Activated CD8-positive, alpha-beta memory T cell treated with anti-CD3 and anti-CD28 coated beads, Interleukin-2, amount 50 U/mL, for 24 hours (primary cell): ENCODE results near the gene ADAMTS17.

Source experiments
- DNase-seq: peaks from one replicate; pipeline ENCODE4 v3.0.0-alpha.2; 2020; ENCODE audit errors: extremely low read depth

Gene ADAMTS17

DNA sequence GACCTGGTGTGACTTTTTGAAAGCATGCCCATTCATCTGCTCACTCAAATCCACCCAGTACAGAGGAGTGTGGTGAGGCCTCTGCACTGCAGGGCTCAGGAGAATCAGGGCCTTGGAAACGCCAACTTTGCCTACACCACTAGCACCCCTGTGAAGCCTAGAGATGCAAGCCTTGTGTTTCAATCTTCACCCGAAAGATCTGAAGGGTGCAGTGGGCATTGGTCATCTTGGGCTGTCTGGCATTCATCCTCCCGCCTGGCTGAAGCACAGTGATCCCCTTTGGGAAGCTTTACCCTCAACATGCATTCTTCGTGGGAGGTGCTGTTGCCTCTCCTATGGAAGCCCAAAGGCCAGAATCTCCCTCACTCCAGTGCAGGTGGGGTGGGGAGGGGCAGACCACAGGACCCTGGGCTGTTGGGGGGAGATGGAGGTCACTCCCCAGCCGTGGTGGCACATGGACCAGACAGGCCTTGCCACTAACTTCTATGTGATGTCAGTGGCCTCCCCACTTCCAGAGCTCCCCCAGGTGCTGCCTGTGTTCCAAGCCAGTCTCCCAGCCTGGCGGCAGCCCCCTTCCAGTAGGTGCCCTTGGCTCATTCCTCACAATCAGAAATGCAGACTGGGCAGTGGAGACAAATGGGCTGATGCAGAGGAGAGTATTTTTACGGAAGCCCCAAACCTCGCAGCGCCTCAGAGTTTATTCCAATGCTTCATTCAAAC is 92.5 kb downstream of the ADAMTS17 start:
- DNase-seq = no peak

DNA sequence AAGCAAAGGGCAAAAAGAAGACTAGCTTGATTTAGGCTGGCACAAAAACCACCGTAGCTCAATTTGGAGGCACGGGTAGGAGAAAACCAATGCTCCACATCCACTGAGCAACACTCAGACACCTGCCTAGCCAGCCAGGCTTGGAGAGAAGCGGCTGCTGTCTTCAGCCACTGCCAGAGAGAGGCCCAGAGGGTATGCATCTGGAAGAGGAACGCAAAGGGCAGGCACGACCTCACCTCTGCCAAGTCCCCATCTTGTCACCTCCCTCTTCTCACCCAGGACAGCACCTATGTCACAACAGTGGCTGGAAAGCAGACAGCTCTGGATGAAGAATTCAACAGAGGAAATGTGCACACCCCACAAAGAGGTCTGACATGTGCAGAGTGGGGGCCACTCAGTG is 93.5 kb downstream of the ADAMTS17 start:
- DNase-seq = no peak

- DNase-seq = no peak
Measured at GRCh38 chr15:100247228-100248225, 94.2 kb downstream of the ADAMTS17 start.

GRCh38 chr15:100245855-100246254 is 95.9 kb downstream of the ADAMTS17 start:
- no peak for DNase-seq

- DNase-seq = no peak
Measured at GRCh38 chr15:100245487-100245820, 96.3 kb downstream of the ADAMTS17 start.

DNA sequence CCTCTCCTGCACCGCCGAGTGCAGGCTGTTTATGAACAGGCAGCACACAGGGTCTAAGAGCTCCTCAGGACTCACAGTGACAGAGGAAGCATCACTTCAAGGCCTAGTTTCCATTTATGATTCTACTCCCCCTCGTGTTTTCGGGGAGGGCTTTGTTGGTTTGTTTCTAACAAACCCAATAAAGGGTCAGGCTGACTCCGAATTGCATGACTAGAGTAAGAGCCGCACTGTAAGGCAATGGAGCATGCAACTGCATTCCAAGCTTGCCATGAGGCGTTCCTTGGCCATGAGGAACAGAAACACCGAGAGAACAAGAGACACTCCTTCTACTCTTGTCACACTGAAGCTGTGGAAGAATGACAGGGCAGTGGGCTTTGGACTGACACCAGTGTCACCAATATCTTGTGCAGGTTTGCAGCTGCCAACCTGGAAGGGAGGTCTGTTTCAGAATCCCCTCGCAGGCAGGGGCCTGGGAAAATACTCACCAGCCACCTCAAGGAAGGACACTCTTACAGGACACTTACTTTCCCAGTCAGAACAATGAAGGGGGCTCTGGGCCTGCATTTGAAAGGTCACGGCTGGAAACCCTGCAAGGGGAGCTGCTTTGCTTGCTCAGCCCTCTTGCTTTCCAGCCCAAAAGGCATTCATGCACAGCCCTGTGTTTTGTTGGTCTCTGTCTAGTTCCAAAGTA is 96.8 kb downstream of the ADAMTS17 start:
- no peak for DNase-seq

GRCh38 chr15:100242989-100243388 is 98.8 kb downstream of the ADAMTS17 start:
- no peak for DNase-seq

DNA sequence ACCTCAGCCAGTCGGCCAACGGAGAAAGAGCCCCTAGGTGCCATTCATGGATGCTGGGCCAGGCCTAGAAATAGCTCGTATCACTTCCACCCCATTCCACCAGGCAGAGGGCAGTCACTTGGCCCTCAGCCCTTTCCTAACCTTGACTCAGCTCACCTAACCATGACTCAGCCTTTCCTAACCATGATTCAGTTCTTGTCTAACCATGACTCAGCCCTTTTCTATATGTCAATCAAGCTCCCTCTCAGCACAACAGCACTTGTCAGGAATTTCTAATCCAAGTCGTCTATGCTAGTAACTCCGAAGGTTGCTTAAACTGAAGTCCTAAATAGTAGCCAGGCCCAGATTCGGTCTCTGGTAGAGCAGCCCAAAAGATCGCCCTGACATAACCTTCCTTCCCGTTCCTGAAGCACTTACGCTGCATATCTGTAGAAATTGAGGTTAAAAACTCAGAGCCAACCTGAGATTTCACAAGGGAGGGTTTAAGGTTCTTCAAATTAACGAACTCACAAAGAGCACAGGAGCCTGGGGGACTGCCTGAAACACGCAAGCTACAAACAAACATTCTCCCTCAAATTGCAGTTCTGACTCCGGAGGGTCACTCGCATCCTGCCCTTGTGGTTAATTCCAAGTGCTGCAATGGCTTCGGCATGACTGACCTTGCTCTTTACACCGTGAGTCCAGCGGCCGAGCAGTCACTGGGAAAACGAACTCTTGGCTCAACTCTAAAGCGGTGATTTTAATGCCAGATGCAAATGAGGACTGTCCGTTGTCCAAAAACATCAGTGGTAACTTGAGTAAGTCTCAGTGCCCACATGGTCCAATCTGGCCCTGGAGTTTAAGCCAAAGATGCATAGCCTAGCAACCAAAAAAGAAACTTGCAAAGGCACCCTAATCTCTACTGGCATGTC is 99.9 kb downstream of the ADAMTS17 start:
- no peak for DNase-seq

DNA sequence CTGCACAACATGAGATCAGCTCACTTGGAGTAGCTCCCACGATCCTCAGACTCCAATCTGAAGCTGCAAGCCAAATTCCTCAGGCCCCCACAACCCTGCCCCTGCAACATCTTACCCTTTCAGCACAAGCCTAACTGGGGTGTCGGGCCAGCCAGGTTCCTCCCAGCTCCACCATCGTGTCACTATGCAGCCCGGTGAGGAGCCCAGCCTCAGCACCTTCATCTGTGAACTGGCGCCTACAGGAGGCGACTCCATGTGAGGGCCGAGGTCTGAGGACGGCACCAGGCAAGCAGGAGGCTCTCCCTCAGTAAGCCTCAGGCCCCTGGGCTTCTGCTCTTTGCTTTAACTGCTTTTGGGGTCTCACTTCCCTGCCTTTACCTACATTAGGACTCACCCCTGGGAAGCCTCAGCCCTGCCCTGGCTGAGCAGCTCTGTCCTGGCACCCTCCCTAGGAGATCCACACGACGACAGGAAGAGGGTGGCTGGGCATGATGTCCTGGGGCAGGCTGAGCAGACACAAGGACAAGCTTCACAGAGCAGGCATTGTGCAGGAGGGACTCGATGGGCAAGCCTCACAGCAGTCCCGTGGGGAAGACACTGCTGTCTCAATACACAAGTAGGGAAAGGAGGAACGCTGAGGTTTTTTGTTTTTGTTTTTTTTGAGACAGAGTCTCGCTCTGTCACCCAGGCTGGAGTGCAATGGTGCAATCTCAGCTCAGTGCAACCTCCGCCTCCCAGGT is 104.6 kb downstream of the ADAMTS17 start:
- no peak for DNase-seq

DNA sequence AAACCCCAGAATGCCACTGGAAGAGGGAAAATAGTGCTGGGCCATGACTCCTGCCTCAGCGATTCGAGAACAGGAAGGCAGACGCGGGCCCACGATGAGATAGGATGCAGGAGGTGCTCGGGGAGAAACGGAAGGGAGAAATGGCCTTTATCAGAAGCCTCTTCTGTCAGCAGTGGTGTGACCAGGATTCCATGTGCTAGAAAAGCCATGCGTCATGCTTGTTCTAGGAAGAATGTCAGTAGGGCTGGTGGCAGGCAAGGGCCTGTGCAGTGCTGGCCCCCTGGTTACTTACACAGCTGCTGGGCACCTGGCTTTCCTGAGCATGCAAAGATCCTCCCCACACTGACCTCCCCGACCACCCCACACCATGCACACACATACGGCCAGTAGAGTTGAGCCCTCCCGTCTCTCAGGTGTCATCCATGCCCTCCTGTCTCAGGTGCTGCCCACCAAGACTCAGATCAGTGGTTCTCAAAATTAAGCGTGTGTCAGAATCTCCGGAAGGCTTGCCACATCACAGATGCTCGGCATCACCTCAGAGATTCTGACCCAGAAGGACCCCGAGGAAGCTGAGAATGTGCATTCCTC is 106.7 kb downstream of the ADAMTS17 start:
- DNase-seq = no peak

GRCh38 chr15:100234158-100235029 is 107.4 kb downstream of the ADAMTS17 start:
- no peak for DNase-seq

GRCh38 chr15:100230784-100231183 is 111.0 kb downstream of the ADAMTS17 start:
- DNase-seq = no peak

- DNase-seq = no peak
Measured at GRCh38 chr15:100229181-100230163, 112.3 kb downstream of the ADAMTS17 start.

DNA sequence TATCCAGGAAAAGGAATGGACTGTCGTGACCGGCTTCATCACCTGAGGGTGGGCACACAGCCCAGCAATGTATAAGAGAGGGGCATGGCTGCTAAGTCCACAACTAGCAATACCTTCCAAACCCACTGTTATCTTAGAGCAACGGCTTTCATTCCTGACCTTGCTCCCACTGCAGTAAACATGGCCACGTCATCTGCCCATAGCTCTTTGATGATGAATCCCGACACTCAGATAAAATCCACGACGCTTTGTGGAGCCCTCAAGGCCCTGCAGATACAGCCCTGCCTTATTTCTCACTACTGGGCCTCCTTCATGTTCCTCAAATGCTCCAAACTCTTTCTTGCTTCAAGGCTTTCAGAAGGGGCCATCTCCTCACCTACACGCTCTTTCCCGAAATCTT is 114.0 kb downstream of the ADAMTS17 start:
- DNase-seq = no peak

- DNase-seq = no peak
Measured at GRCh38 chr15:100226107-100226506, 115.7 kb downstream of the ADAMTS17 start.

- no peak for DNase-seq
Measured at GRCh38 chr15:100224206-100225185, 117.3 kb downstream of the ADAMTS17 start.

DNA sequence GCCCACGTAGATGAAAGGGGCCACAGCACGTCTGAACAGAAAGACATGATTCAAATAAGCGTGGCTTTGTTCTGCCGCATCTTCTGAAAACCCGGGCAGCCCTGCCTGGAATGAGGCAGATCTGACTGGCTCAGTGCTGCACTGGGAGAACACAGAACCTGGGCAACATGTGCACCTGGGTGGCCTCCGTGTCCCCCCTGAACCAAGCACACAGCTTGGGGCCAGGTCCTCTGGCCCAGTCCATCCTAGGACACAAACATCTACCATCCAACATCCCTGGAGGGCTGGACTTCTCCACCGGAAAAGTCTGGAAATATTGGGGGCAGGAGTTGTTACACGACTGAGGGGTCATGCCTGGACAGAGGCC is 119.4 kb downstream of the ADAMTS17 start:
- no peak for DNase-seq
